Central memory CD8-positive, alpha-beta T cell (primary cell): ENCODE measurements around the gene DISP3.

Experiments used
- ATAC-seq: fragments of 150-1000 bp; cut with Tn5 transposase; replicated peaks from 2 replicates; pipeline ENCODE4 v1.10.0; 2022; ENCODE audit warnings: mild to moderate bottlenecking, moderate FRiP score, moderate number of reproducible peaks; ENCODE audit not compliant: poor library complexity, severe bottlenecking; ENCODE audit errors: extremely low read depth
- DNase-seq, 2 donors: peaks; one replicate each; pipeline ENCODE4 v3.0.0; 2021; ENCODE audit warnings: low spot score in 2 of 2
- H3K27ac Mint-ChIP-seq: one replicate; pipeline ENCODE4 v1.8.0; 2022; ENCODE audit warnings: low read depth, mild to moderate bottlenecking, moderate library complexity, mixed read lengths
- H3K27me3 Mint-ChIP-seq: one replicate; pipeline ENCODE4 v1.8.0; 2022; ENCODE audit warnings: mixed read lengths
- H3K36me3 Mint-ChIP-seq: one replicate; pipeline ENCODE4 v1.8.0; 2022; ENCODE audit warnings: mild to moderate bottlenecking, moderate library complexity, mixed read lengths; ENCODE audit not compliant: insufficient read depth
- H3K4me1 Mint-ChIP-seq: one replicate; pipeline ENCODE4 v1.8.0; 2022; ENCODE audit warnings: mixed read lengths
- H3K4me3 Mint-ChIP-seq: one replicate; pipeline ENCODE4 v1.8.0; 2022; ENCODE audit warnings: mild to moderate bottlenecking, moderate library complexity, mixed read lengths
- H3K9me3 Mint-ChIP-seq: one replicate; pipeline ENCODE4 v1.8.0; 2022; ENCODE audit warnings: mixed read lengths

DISP3 gene

DNA sequence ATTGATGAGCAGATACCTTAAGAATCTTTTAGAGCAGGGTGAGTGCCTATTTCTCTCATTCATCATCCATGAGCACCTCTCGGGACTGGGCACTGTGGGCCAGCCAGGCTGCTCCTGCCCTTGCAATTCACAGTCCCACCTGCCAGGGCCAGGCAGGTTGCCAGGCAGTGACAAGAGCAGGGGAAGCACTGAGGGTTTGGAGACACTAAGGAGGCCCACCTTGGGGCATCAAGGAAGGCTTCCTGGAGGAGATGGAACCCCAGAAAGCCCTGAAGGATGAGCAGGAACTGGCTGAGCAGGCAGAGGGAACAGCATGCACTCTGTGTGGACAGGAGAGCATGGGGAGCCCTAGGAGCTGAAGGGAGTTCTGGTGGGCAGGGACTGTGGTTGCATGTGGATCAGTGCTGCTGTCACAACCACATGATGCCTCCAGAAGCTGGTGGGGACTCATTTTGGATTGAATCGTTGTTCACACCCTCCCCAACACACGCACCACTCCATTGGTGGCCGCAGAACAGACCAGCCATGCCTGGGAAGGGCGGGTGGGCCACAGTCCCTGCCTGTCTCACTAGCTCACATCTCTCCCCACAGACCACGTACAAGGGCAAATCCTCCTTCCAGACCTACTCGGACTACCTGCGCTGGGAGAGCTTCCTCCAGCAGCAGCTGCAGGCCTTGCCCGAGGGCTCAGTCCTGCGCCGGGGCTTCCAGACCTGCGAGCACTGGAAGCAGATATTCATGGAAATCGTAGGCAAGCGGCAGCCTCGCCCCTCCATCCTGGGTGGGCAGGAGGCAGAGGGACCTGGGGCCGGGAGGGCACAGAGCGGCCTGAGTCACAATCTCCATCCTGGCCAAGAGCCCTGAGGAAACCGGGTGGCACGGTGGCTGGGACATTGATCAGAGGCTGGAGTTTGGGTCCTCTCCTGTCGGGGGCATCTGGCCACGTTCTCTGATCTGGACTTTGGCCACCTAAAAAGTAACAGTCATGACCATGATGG is 55.1 kb downstream of the DISP3 start:
- ATAC-seq (no peak), DNase-seq (no peak)
- no peaks in the 10 kb centered on the region for H3K4me1 Mint-ChIP-seq
- H3K4me3 Mint-ChIP-seq = no peak overlapping the region
- H3K27ac Mint-ChIP-seq = no peak overlapping the region
- H3K27me3 Mint-ChIP-seq = no peaks in the 10 kb centered on the region
- no peaks in the 10 kb centered on the region for H3K9me3 Mint-ChIP-seq
- no peaks in the 10 kb centered on the region for H3K36me3 Mint-ChIP-seq

DNA sequence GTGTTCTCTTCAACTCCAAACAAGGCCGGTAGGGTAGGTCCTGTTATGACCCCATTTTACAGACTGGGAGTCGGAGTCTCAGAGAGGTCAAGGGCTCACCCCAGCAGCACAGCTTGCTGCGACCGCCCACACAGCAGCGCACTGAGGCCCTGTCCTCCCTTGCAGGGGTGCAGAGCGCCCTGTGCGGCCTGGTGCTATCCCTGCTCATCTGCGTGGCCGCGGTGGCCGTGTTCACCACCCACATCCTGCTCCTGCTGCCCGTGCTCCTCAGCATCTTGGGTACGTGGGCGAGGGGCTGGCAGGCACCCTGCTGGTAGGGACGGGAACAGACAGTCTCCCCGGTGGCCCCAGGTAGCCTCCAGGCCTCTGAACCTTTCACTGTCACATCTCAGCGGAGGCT is 55.9 kb downstream of the DISP3 start:
- no peak for DNase-seq
- H3K4me1 Mint-ChIP-seq = no peaks in the 10 kb centered on the region
- no peaks in the 10 kb centered on the region for H3K9me3 Mint-ChIP-seq
- H3K27me3 Mint-ChIP-seq = peaks cover under 1% of the 10 kb centered on the region
- H3K27ac Mint-ChIP-seq = no peak overlapping the region
- no peak overlapping the region for H3K4me3 Mint-ChIP-seq
- no peak for ATAC-seq
- no peaks in the 10 kb centered on the region for H3K36me3 Mint-ChIP-seq

DNA sequence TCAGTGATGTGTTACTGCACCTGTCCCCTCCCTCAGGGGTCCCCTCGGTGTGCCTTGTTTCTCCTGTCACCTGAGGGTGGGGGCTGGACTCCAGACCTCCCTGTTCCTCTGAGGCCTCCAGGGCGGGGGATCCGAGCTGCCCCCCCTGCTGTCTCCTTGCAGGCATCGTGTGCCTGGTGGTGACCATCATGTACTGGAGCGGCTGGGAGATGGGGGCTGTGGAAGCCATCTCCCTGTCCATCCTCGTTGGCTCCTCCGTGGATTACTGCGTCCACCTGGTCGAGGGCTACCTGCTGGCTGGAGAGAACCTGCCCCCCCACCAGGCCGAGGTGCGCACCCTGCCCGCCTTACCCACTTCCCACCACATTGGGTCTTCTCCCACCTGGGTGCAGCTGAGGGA is 56.4 kb downstream of the DISP3 start:
- peaks cover 5% of the 10 kb centered on the region for H3K27me3 Mint-ChIP-seq
- H3K4me1 Mint-ChIP-seq = no peaks in the 10 kb centered on the region
- ATAC-seq (no peak), DNase-seq (no peak)
- no peak overlapping the region for H3K27ac Mint-ChIP-seq
- no peaks in the 10 kb centered on the region for H3K36me3 Mint-ChIP-seq
- H3K4me3 Mint-ChIP-seq = no peak overlapping the region
- no peaks in the 10 kb centered on the region for H3K9me3 Mint-ChIP-seq

DNA sequence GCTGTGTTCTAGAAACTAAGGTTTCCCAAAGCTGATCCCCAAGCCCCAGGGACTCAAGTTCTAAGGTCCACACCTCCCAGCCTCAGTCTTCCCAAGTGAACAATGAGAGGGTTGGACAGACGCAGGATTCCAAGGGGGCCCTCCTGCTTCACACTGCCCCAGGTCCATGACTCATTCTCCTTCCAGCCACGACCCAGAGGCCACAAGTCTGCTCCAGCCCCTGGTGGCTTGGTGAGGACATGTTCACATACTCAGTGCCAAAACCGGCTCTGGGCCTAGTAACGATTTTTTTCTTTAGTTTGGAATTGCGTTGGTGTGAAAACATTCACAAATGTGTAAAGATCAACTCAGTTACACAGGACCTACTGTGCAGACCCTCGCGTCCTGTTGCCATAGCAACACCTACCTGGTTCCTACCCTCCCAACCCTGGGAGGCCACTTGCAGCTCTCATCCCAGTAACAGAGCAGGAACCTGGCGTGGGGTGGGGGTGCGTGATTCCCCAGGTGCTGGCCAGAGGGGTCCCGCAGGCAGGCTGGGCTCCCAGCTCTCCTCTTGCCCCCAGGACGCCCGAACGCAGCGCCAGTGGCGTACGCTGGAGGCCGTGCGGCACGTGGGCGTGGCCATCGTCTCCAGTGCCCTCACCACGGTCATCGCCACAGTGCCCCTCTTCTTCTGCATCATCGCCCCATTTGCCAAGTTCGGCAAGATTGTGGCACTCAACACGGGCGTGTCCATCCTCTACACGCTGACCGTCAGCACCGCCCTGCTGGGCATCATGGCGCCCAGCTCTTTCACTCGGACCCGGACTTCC is 57.0 kb downstream of the DISP3 start:
- H3K4me3 Mint-ChIP-seq = no peak overlapping the region
- H3K27me3 Mint-ChIP-seq = peaks cover 12% of the 10 kb centered on the region
- ATAC-seq = no peak
- no peak for DNase-seq
- H3K27ac Mint-ChIP-seq = no peak overlapping the region
- no peaks in the 10 kb centered on the region for H3K9me3 Mint-ChIP-seq
- H3K36me3 Mint-ChIP-seq = no peaks in the 10 kb centered on the region
- H3K4me1 Mint-ChIP-seq = no peaks in the 10 kb centered on the region

DNA sequence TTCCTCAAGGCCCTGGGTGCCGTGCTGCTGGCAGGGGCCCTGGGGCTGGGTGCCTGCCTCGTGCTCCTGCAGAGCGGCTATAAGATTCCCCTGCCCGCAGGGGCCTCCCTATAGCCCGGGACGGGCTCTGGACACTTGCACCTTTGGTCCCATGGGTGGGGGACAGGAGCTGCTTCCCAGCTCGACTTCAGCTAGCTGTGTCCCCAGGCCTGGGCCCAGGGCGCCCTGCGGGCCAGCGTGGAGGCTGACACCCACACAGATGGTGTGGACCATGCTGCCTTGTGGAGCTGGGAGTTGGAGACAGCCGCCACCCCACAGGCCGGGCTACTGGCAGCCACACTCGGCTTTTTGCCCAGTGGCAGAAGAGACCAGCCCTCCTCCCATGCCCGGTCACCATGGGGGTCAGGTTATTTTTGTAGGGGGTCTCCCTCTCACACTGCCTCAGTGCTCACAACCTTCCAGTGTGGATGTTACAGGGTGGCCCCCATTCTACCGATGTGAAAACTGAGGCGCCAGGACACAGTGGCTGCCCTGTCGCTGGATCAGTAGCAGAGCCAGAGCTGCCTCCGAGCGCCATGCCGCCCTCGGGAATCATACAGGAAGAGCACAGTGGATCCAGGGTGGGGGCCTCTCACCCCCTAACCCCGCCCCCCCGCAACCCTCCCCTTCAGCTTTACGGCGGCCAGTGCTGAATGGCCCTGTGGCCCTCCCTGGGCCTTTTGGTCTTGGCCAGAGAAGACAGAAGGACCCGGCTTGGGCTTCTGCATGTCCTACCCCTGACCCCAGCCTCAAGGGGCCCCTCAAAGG is 57.8 kb downstream of the DISP3 start:
- H3K36me3 Mint-ChIP-seq = no peaks in the 10 kb centered on the region
- no peak for DNase-seq
- peaks cover 20% of the 10 kb centered on the region for H3K27me3 Mint-ChIP-seq
- H3K9me3 Mint-ChIP-seq = no peaks in the 10 kb centered on the region
- no peak for ATAC-seq
- H3K4me1 Mint-ChIP-seq = no peaks in the 10 kb centered on the region
- H3K4me3 Mint-ChIP-seq = no peak overlapping the region
- H3K27ac Mint-ChIP-seq = no peak overlapping the region

DNA sequence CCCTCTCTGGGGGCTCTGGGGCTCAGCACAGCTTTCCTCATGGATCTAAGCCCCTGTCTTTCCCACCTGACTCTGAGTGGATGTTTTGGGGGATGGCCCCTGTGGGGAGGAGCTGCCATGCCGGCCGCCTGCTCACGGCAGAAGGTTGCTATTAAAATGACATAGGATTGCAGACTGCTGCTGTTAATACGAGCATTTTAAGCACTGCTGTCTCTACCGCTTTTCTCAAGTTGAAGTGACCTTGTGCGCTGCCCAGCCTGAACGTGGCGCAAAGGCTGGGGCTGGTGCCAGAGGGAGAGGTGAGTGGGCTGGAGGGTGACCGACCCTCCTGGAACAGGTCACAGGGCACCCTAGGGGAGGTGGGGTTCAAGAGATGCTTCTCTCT is 58.4 kb downstream of the DISP3 start:
- Mint-ChIP-seq H3K4me1 (no peaks in the 10 kb centered on the region), H3K4me3 (no peak overlapping the region), H3K27ac (no peak overlapping the region), H3K27me3 (peaks cover 24% of the 10 kb centered on the region), H3K36me3 (no peaks in the 10 kb centered on the region), H3K9me3 (no peaks in the 10 kb centered on the region)
- DNase-seq = no peak
- ATAC-seq = no peak

DNA sequence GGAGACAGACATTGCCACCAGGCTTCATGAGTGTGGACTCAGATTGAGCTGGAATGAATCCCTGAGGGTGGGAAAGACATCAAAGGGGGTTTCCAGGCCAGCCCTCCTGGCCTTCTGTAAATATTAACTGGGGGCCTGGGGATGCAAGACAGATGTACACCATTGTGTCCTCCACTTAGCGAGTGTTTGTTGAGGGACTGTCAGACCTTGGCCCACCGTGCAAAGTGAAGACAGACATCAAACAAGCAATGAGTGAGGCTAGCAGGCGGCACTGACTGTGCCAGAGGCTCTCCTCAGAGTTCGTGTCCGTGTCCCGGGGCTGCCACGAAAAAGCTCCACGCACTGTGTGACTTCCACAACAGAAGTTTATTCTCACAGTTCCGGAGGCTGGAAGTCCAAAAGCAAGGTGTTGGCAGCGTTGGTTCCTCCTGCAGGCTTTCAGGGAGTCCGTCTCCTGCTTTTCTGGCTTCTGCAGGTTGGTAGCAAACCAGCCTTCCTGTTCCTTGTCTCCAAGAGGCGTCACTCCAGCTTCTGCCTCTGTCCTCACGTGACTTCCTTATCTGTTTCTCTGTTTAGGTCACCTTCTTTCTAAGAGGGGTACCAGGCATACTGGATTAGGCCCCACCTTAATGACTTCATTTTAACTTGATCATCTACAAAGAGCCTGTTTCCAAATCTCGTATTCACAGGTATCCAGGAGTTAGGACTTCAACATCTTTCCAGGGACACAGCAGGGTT is 59.1 kb downstream of the DISP3 start:
- no peaks in the 10 kb centered on the region for H3K9me3 Mint-ChIP-seq
- H3K4me1 Mint-ChIP-seq = no peaks in the 10 kb centered on the region
- ATAC-seq (no peak), DNase-seq (no peak)
- H3K4me3 Mint-ChIP-seq = no peak overlapping the region
- H3K27ac Mint-ChIP-seq = no peak overlapping the region
- H3K27me3 Mint-ChIP-seq = peaks cover 24% of the 10 kb centered on the region
- H3K36me3 Mint-ChIP-seq = no peaks in the 10 kb centered on the region

DNA sequence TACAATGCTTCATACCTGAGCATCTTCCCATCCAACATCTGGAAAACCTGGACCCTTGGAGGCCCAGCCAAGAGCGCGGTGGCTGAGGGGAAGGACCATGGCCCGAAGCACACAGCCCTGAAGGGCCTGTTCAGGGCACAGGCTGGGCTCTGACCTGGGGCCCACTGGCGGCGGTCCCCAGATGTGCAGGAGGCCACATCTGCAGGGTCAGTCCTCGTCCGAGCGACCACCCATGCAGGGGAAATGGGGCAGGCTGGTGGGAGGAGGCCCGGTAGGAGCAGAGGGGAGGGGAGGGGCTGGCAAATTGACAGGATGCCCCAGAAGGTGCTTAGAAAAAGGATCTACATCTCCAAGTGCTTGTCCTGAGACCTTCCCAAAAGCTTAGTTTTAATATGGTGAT is 59.9 kb downstream of the DISP3 start:
- Mint-ChIP-seq H3K4me1 (no peaks in the 10 kb centered on the region), H3K4me3 (no peak overlapping the region), H3K27ac (no peak overlapping the region), H3K36me3 (no peaks in the 10 kb centered on the region), H3K27me3 (peaks cover 24% of the 10 kb centered on the region), H3K9me3 (no peaks in the 10 kb centered on the region)
- ATAC-seq (no peak), DNase-seq (no peak)

DNA sequence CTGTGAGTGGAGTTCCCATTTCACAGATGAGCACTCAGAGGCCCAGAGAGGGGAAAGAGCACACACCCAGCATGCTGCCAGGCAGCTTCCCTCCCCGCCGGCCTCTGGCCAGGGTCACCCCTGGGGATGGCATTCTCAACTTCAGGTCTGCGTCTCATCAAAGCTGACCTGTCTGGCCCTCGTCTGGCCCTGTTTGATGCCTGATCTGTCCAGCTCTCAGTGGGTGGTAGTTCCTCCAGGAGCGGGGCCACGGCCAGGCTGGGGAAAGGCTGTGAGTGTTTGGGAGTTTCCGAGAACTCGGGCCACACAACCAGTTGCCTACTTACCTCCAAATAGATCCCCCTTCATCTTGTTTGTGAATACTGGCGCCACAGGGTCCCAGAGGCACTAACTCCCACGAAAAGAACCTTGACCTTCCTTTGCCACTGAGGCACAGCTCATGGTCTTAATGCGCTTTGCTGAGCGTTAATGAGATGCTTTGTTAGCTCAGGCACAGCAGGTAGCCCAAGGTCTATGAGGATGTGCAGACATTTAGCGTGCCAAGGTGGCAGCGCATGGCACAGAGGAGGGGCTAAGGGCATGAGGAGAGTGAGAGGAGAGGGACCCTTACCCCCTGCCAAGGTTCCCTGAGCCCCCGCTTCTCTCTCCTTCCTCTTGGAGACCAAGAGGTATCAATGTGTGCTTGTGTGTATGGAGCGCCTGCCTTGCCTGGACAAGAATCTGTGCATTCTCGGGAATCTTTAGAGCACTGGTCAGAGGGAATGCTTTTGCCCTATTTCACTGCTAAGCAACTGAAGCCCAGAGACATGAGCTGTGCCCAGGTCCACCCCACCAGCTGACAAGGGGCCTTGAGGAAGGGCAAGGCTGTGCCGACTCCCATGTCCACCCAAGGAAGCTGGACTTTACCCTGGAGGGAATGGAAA is 61.2 kb downstream of the DISP3 start:
- Mint-ChIP-seq H3K27me3 (peaks cover 30% of the 10 kb centered on the region), H3K4me1 (no peaks in the 10 kb centered on the region)

DNA sequence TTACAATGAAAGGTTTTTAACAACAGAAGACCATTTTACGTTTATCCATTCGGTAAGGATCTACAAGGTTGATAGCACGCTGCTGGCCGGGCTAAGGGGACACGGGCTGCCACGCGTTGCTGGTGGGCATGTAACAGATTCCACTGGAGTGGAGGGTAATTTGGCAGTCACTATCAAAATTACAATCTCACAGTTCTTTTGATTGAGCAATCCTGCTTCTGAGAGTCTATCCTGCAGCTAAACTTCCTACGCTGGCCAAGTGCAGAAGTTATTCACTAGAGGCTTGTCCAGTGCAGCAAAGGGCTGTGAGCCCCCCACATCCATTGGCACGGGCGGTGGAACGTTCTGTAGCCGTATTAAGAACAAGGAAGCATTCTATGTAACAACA is 61.8 kb downstream of the DISP3 start:
- peaks cover 36% of the 10 kb centered on the region for H3K27me3 Mint-ChIP-seq
- no peak overlapping the region for H3K4me3 Mint-ChIP-seq
- no peak overlapping the region for H3K27ac Mint-ChIP-seq
- DNase-seq (no peak), ATAC-seq (no peak)
- H3K9me3 Mint-ChIP-seq = no peaks in the 10 kb centered on the region
- no peaks in the 10 kb centered on the region for H3K4me1 Mint-ChIP-seq
- no peaks in the 10 kb centered on the region for H3K36me3 Mint-ChIP-seq

More for the DNA sequence above, 61.2 kb downstream of the DISP3 start:
- no peak for DNase-seq
- Mint-ChIP-seq H3K9me3 (no peaks in the 10 kb centered on the region), H3K36me3 (no peaks in the 10 kb centered on the region), H3K27ac (no peak overlapping the region), H3K4me3 (no peak overlapping the region)
- no peak for ATAC-seq

DNA sequence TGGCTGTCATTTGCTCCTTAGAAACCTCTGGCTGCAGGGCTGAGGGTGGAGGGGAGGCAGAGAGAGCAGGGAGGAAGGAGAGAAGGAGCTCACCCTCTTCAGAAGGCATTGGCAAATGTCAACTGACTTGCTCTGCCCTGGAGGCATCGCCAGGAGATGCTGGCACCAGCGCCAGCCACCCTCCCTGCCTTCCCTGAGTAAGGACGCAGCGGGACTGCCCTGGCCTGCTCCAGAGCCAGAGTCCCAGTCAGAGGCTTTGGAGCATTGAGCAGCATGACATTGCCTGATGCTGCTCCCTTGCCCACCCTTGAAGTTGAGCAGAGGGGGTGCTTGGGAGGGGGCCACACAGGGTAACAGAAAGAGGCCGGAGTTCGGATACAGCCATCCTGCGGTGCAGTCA is 62.3 kb downstream of the DISP3 start:
- no peak for DNase-seq
- ATAC-seq = no peak
- H3K4me3 Mint-ChIP-seq = no peak overlapping the region
- H3K36me3 Mint-ChIP-seq = no peaks in the 10 kb centered on the region
- H3K4me1 Mint-ChIP-seq = no peaks in the 10 kb centered on the region
- no peak overlapping the region for H3K27ac Mint-ChIP-seq
- H3K27me3 Mint-ChIP-seq = peaks cover 41% of the 10 kb centered on the region
- no peaks in the 10 kb centered on the region for H3K9me3 Mint-ChIP-seq
